CD4-positive, alpha-beta T cell treated with Interferon gamma for 1 hour (primary cell): ENCODE measurements around the gene TNFAIP8L2.
A peak's percentile ranks its signal among the peaks of the same experiment; 100 is the strongest.
"Not testable (repeated sequence)": the region's sequence is repeated elsewhere in the genome, so short reads cannot be mapped to it uniquely, and the experiment has no call there.

Source experiments
- DNase-seq: peaks from one replicate; pipeline ENCODE4 v3.0.0-alpha.2; 2020

The TNFAIP8L2 gene

DNA sequence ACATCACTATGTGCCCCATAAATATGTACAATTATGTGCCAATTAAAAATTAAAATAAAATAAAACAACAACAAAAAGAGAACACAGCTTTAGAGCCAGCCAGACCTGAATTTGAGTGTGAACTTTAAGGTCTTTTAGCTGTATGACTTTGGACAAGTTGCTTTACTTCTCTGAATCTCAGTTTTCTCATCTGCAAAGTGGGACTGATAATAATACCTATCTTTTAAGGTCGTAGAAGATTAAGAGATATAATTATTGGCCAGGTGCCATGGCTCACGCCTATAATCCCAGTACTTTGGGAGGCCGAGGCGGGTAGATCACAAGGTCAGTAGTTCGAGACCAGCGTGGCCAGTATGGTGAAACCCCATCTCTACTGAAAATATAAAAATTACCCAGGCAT, 36.9 kb downstream of the TNFAIP8L2 start:
- no peak for DNase-seq

DNA sequence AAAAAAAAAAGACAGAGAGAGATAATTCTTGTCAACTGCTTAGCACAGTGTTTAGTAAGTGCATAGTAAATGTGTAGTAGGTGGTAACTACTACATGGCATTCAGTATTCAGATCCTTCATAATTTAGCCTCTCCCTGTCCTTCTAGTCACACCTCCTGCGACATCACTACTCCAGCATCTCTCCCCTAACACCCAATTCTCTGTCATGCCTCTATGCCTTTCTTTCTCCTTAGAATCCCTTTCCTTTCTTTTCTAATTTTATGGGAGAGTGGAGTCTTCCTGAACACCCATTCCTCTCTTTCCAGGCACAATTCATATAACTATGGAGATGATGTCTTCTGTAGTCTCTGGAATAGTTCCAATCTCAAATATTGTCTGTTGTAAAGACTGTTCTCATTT, 37.4 kb downstream of the TNFAIP8L2 start:
- no peak for DNase-seq

DNA sequence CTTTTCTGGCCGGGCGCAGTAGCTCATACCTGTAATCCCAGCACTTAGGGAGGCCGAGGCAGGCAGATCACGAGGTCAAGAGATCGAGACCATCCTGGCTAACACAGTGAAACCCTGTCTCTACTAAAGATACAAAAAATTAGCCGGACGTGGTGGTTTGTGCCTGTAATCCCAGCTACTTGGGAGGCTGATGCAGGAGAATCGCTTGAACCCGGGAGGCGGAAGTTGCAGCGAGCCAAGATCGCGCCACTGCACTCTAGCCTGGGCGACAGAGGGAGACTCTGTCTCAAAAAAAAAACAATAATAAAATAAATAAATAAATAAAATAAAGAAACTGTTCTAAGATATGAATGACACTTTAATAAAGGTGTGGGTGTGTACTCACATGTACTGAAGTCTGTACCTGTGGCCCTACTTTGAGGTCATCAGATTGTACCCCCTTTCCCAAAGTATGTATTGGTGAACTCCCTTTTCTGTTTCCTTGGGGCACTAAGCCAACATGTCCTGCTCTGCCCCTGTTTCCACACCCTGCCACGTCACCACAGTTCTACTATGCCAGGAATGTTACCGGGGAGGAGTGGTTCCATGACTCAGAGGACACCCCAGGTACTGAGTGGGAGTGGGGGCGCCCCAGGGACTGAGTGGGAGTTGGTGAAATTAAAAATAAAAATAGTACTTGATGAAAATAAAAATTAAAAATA, 38.6 kb downstream of the TNFAIP8L2 start:
- not testable (repeated sequence) for DNase-seq

DNA sequence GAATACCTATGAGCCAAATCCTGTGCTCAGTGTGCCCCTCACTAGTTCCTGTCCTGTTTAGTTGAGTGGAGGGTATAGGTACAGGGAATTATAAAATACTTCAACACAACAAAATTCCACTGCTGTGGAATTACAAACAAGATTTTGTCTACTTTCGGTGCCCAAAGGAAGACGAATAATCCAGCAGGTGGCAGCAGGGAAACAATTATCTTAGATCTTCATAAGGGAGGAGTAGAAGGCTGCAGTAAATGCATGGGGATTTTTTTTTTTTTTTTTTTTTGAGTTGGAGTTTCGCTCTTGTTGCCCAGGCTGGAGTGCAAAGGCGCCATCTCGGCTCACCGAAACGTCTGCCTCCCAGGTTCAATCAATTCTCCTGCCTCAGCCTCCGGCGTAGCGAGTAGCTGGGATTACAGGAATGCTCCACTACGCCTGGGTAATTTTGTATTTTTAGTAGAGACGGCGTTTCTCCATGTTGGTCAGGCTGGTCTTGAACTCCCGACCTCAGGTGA, 39.9 kb downstream of the TNFAIP8L2 start:
- DNase-seq: peak; percentile 38

DNA sequence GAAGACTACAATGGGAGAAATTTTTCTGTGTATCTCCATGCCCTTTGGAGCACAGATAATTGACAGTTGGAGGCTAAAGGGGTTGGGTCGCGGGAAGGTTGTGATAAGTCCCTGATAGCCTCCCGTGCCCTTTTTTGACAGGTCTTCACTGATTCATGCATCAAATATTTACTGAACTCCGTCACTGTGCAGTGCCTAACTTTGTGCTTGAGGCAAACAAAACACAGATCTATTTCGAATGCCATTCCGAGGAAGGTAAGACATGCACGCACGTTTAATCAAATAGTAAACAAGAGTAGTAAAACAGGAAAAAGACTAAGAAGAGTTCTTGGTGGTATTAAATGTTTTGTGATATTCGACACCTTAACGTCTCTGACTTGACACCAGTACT, 41.4 kb downstream of the TNFAIP8L2 start:
- no peak for DNase-seq

DNA sequence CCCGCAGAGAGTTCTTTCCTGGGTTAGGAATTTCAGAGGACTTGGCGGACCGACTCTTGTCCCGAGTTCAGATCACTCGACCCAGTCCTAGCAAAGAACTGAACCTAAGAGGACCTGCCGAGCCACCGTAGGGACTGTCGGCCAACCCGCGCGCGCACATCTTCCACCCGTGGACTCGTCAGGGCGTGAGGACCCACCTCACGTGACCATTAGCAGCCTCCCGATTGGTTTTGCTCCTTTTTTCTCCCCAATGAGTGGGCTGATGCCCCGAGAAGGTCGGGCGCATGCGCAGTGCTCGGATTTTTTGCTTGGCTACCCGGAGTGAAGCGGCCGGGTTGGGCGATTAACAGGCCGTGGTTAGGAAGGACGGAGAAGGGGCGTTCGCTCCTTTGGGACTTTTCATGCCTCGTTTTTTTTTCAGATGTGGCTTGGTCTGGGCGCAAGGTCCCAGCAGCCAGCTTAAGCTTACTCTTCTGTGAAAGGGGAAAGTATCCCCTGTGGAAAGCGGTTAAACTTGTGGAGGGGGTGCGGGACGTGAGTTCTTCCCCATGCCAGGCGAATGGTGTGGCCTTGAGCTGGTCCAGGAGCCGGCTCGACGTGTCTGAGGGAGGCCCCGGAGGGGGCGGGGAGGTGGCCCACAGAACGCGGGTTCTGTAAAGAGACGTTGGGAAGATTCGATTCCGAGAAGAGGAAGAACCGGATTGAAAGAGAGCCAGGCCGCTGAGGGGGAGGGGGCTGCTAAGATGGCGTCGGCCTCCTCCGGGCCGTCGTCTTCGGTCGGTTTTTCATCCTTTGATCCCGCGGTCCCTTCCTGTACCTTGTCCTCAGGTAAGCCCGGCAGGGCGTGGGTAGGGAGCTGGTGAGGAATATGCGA, 42.0 kb downstream of the TNFAIP8L2 start, which contains the start of gene PIP5K1A:
PIP5K1A (plus strand) TSS at position 299 of the 874 bp plus-strand sequence; CDS start at position 744, 445 bp downstream.
- DNase-seq: peak; percentile 99

DNA sequence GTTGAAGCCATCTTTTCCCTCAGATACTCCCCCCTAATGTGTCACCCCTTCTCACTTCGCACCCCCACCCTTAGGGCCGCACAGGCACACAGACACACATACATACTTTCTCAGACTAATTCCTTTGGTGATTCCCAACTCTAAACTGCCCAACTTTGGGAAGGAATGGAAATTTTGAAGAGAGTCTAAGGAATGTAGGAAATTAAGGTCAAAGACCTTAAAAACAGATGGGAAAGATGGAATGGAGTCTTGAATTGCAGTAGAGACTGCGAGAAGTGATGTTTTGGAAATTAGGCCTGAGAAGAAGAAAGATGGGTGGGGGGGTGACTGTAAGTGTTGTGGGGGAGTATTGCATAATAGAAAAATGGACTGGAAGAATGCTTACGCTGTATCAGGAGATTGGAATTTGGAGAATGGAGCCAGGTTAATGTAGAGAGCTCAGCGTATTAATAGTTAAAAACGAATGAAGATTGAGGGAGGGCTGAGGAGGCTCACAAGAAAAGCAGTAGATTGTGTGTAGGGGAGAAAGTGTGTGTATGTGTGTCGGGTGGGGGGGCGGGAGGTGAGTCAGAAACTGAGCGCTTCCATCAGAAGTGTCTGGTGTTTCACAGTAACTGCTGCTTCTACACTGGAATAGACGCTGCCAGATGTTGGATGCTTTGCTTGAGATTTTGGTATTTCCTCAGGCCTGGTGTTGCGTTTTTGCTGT, 43.6 kb downstream of the TNFAIP8L2 start:
- no peak for DNase-seq

DNA sequence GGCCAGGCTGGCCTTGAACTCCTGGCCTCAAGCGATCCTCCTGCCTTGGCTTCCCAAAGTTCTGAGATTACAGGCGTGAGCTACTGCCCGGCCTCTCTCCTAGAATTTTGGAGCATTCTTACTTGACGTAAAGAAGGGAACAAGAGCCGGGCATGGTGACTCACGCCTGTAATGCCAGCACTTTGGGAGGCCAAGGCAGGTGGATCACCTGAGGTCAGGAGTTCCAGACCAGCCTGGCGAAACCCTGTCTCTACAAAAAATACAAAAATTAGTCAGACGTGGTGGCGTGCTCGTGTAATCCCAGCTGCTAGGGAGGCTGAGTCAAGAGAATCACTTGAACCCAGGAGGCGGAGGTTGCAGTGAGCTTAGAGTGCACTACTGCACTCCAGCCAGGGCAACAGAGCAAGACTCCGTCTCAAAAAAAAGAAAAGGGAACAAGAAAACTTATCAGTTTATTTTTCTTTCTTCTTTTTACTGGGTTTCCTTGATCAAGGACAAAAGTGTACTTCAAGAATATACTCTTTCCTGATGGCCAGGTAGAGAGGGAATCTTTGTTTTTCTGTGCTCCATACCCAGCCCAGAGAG, 49.0 kb downstream of the TNFAIP8L2 start:
- DNase-seq: not testable (repeated sequence)
